Measurements from ENCODE around the gene PRKCB. TPM values are rescaled to one million over a fixed set of nuclear protein-coding genes. Genes with fewer than 3 reads are reported as not detected.

Gene PRKCB
- polyA plus RNA-seq, 1 experiment = not detected

GRCh38 chr16:23959072-23959751 is 123.4 kb downstream of the PRKCB start:
- no peaks in the 10 kb centered on the region for H3K27me3 ChIP-seq (ENCODE audit: control insufficient read depth, insufficient read depth, low read length)

DNA sequence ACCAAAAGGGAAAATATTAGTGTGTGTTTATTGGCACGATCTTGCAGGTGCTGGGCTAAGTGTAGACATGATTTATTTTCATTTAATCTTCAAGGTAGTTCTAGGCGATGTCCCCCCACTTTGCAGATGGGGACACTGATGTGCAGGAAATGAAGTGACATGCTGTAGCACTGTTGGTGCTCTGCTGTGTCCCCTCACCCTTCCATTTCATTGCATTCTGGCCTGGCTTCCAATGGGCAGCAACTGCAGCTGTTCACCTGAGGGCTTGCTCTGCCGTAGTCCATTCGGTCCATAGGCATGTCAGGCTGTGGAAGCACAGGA is 123.9 kb downstream of the PRKCB start:
- POLR2A ChIA-PET = no interaction called here
- no peaks in the 10 kb centered on the region for H3K36me3 ChIP-seq (ENCODE audit: control insufficient read depth, insufficient read depth, low read length)
- H3K27me3 ChIP-seq (ENCODE audit: control insufficient read depth, insufficient read depth, low read length) = no peaks in the 10 kb centered on the region
- CTCF ChIA-PET = no interaction called here
- TF ChIP-seq, protein P1, sequence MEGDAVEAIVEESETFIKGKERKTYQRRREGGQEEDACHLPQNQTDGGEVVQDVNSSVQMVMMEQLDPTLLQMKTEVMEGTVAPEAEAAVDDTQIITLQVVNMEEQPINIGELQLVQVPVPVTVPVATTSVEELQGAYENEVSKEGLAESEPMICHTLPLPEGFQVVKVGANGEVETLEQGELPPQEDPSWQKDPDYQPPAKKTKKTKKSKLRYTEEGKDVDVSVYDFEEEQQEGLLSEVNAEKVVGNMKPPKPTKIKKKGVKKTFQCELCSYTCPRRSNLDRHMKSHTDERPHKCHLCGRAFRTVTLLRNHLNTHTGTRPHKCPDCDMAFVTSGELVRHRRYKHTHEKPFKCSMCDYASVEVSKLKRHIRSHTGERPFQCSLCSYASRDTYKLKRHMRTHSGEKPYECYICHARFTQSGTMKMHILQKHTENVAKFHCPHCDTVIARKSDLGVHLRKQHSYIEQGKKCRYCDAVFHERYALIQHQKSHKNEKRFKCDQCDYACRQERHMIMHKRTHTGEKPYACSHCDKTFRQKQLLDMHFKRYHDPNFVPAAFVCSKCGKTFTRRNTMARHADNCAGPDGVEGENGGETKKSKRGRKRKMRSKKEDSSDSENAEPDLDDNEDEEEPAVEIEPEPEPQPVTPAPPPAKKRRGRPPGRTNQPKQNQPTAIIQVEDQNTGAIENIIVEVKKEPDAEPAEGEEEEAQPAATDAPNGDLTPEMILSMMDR (IDR thresholded peaks at IDR 0.05; ENCODE audit: insufficient read depth, low read depth, low read length) = no peak
- H3K4me3 ChIP-seq (ENCODE audit: low read depth, low read length) = no peak overlapping the region
- no peak for DNase-seq (ENCODE audit: low read depth)

More at GRCh38 chr16:23959072-23959751, 123.4 kb downstream of the PRKCB start:
- Histone ChIP-seq H3K36me3 (ENCODE audit: control insufficient read depth, insufficient read depth, low read length) (no peaks in the 10 kb centered on the region), H3K4me3 (ENCODE audit: low read depth, low read length) (no peak overlapping the region)
- TF ChIP-seq, protein P1 (IDR thresholded peaks at IDR 0.05; ENCODE audit: insufficient read depth, low read depth, low read length) = no peak
- CTCF ChIA-PET = no interaction called here
- POLR2A ChIA-PET = no interaction called here
- DNase-seq (ENCODE audit: low read depth) = no peak

DNA sequence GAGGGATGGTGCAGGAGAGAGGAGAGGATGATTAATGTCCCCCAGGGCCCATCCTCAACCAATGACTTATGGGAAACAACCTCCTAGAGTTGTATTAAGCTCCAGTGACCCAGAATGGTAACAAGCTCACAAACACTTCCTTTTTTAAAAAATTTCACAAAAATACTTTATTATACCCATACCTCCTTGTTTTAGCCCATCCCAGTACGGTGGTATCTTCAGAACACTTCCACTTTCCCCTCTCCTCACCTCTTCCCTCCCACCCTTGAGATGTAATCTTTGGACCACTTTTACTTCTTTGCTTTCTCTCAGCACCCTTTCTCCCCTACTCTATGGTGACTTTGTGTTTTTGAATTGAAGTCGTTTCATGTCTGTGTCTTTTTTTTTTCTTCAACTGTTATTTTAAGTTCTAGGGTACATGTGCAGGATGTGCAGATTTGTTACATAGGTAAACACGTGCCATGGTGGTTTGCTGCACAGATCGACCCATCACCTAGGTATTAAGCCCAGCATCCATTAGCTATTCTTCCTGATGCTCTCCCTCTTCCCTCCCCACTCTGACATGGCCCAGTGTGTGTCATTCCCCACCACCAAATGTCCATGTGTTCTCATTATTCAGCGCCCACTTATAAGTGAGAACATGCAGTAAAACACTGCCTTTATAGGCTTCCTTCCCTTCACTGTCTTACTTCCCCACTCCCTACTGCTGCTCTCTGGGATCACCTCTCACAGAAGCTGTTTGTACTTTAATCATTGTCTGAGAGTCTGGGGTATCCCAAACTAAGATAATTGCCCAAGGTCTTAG is 124.5 kb downstream of the PRKCB start:
- no peak for DNase-seq (ENCODE audit: low read depth)
- H3K4me3 ChIP-seq (ENCODE audit: low read depth, low read length) = no peak overlapping the region

DNA sequence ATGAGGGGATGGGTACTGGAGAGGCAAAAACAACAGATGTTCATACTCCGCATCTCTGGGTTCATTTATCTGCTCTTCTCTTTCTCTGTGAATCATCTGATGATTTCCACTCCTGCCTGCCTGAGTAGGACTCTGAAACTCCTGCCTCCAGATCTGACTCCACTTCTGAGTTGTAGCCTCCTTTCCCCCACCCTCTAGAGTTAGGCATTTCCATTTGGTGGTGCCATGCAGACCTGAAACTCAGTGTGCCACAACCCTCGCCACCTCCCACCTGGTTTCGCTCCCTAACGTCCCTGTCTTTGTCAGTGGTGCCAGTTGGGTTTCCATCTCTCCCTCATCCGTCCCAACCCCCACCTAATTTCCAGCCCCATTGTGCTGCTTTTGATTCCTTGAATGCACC is 126.2 kb downstream of the PRKCB start:
- DNase-seq (ENCODE audit: low read depth) = no peak
- ChIA-PET POLR2A (no interaction called here), CTCF (no interaction called here)
- Histone ChIP-seq H3K27me3 (ENCODE audit: control insufficient read depth, insufficient read depth, low read length) (no peaks in the 10 kb centered on the region), H3K4me3 (ENCODE audit: low read depth, low read length) (no peak overlapping the region), H3K36me3 (ENCODE audit: control insufficient read depth, insufficient read depth, low read length) (no peaks in the 10 kb centered on the region)
- TF ChIP-seq, protein P1 (IDR thresholded peaks at IDR 0.05; ENCODE audit: insufficient read depth, low read depth, low read length) = no peak

More for the DNA sequence above, 124.5 kb downstream of the PRKCB start:
- TF ChIP-seq, protein P1 (IDR thresholded peaks at IDR 0.05; ENCODE audit: insufficient read depth, low read depth, low read length) = no peak
- Histone ChIP-seq H3K36me3 (ENCODE audit: control insufficient read depth, insufficient read depth, low read length) (no peaks in the 10 kb centered on the region), H3K27me3 (ENCODE audit: control insufficient read depth, insufficient read depth, low read length) (no peaks in the 10 kb centered on the region)
- ChIA-PET CTCF (no interaction called here), POLR2A (no interaction called here)

DNA sequence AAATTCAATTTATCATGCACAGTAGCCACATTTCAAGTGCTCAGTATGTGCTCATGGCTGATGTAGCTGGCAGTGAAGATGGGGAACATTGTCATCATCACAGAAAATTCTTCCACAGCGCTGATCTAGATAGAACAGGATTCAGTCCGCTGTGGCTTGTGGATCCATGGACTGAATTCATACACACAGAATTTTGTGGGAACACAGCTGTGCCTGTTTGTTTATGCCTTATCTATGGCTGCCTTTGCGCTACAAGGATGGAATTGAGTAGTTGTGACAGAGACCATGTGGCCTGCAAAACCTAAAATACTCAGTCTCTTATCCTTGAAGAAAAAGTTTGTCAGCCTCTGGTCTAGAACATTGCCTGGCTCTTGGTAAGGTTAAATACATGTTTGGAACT is 128.4 kb downstream of the PRKCB start:
- ChIA-PET POLR2A (no interaction called here), CTCF (no interaction called here)
- TF ChIP-seq, protein P1 (IDR thresholded peaks at IDR 0.05; ENCODE audit: insufficient read depth, low read depth, low read length) = no peak

More for the DNA sequence above, 128.4 kb downstream of the PRKCB start:
- no peak overlapping the region for H3K4me3 ChIP-seq (ENCODE audit: low read depth, low read length)
- DNase-seq (ENCODE audit: low read depth) = no peak
- no peaks in the 10 kb centered on the region for H3K27me3 ChIP-seq (ENCODE audit: control insufficient read depth, insufficient read depth, low read length)
- H3K36me3 ChIP-seq (ENCODE audit: control insufficient read depth, insufficient read depth, low read length) = no peaks in the 10 kb centered on the region

All from BJ (cell line).